Measurements from ENCODE around the gene FAM78A.

The FAM78A gene

DNA sequence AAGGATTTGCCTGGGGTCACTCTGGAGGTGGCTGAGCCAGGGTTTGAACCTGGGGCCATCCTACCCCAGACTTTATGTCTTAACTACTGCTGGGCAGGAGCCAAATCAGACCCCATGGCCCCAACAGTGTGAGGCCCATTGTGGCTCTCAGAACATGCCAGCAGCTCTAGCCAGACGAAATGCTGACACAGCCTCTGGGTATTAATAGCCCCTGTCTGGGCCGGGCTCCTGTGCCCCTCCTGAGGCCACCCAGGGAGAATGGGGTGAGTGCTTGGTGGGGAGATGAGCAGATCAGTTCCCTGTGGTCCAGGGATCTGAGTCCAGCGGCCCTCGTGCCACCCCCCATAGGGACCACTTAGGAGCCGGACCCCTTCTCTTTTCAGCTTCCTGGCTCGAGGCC is 11.0 kb upstream of the FAM78A start:
- DNase-seq (ENCODE audit: low read depth), result no peak
- TF ChIP-seq, protein P1, sequence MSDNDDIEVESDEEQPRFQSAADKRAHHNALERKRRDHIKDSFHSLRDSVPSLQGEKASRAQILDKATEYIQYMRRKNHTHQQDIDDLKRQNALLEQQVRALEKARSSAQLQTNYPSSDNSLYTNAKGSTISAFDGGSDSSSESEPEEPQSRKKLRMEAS (IDR thresholded peaks at IDR 0.05; ENCODE audit: low read depth, low read length), result no peak
- TF ChIP-seq CTCF (IDR thresholded peaks at IDR 0.05; ENCODE audit: low read depth, low read length) (no peak), POLR2A (IDR thresholded peaks at IDR 0.05; ENCODE audit: extremely low read depth, insufficient read length) (no peak), MYC (IDR thresholded peaks at IDR 0.05; ENCODE audit: low read depth, low read length) (no peak)
- no peak overlapping the region for H3K4me3 ChIP-seq (ENCODE audit: low read depth, low read length)

GRCh38 chr9:131284856-131285255 is 8.5 kb upstream of the FAM78A start:
- no peak for TF ChIP-seq MYC (IDR thresholded peaks at IDR 0.05; ENCODE audit: low read depth, low read length)
- TF ChIP-seq, protein P1 (IDR thresholded peaks at IDR 0.05; ENCODE audit: low read depth, low read length), result no peak
- TF ChIP-seq POLR2A (IDR thresholded peaks at IDR 0.05; ENCODE audit: extremely low read depth, insufficient read length), result no peak
- TF ChIP-seq CTCF (IDR thresholded peaks at IDR 0.05; ENCODE audit: low read depth, low read length), result no peak
- no peak overlapping the region for H3K4me3 ChIP-seq (ENCODE audit: low read depth, low read length)
- DNase-seq (ENCODE audit: low read depth), result no peak

GRCh38 chr9:131282688-131283422 is 6.5 kb upstream of the FAM78A start:
- no peak overlapping the region for H3K4me3 ChIP-seq (ENCODE audit: low read depth, low read length)
- DNase-seq (ENCODE audit: low read depth), result no peak
- no peak for TF ChIP-seq MYC (IDR thresholded peaks at IDR 0.05; ENCODE audit: low read depth, low read length)

GRCh38 chr9:131282175-131282574 is 5.9 kb upstream of the FAM78A start:
- TF ChIP-seq POLR2A (IDR thresholded peaks at IDR 0.05; ENCODE audit: extremely low read depth, insufficient read length) (no peak), MYC (IDR thresholded peaks at IDR 0.05; ENCODE audit: low read depth, low read length) (no peak), CTCF (IDR thresholded peaks at IDR 0.05; ENCODE audit: low read depth, low read length) (no peak)
- TF ChIP-seq, protein P1 (IDR thresholded peaks at IDR 0.05; ENCODE audit: low read depth, low read length), result no peak
- no peak for DNase-seq (ENCODE audit: low read depth)
- no peak overlapping the region for H3K4me3 ChIP-seq (ENCODE audit: low read depth, low read length)

- TF ChIP-seq, protein P1 (IDR thresholded peaks at IDR 0.05; ENCODE audit: low read depth, low read length), result no peak
- TF ChIP-seq MYC (IDR thresholded peaks at IDR 0.05; ENCODE audit: low read depth, low read length) (no peak), CTCF (IDR thresholded peaks at IDR 0.05; ENCODE audit: low read depth, low read length) (no peak), POLR2A (IDR thresholded peaks at IDR 0.05; ENCODE audit: extremely low read depth, insufficient read length) (no peak)
- H3K4me3 ChIP-seq (ENCODE audit: low read depth, low read length), result no peak overlapping the region
- no peak for DNase-seq (ENCODE audit: low read depth)
Measured at GRCh38 chr9:131281119-131281965, 5.0 kb upstream of the FAM78A start.

DNA sequence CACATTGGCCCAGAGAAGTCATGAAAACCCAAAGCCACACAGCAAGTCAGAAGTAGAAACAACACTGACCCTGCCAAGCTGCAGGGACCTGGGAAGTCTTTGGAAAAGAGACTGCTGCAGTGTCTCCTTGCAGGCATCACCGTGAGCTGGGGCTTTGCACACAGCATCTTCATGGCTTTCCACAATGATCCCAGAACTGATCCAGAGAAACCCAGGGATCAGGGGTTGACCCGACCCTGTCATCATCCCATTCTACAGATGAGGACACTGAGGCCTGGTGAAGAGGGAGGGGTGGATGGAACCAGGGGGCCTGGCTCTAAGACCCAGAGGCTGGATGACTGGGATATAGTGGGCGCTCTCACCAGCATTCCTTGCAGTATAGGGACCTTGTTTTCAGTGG is 4.3 kb upstream of the FAM78A start:
- H3K4me3 ChIP-seq (ENCODE audit: low read depth, low read length), result no peak overlapping the region
- no peak for DNase-seq (ENCODE audit: low read depth)
- TF ChIP-seq, protein P1 (IDR thresholded peaks at IDR 0.05; ENCODE audit: low read depth, low read length), result no peak
- TF ChIP-seq CTCF (IDR thresholded peaks at IDR 0.05; ENCODE audit: low read depth, low read length) (no peak), MYC (IDR thresholded peaks at IDR 0.05; ENCODE audit: low read depth, low read length) (no peak), POLR2A (IDR thresholded peaks at IDR 0.05; ENCODE audit: extremely low read depth, insufficient read length) (no peak)

Data from NB4 (cell line).